Right renal cortex interstitium (tissue), 3 donors: ENCODE results near the gene SERPINB1. TPM values are rescaled to one million over a fixed set of nuclear protein-coding genes. Genes with fewer than 3 reads are reported as not detected.
A peak's percentile ranks its signal among the peaks of the same experiment; 100 is the strongest.
"Not testable (repeated sequence)": the region's sequence is repeated elsewhere in the genome, so short reads cannot be mapped to it uniquely, and the experiment has no call there.

Experiments
- DNase-seq, 3 donors: peaks; one replicate each; pipeline ENCODE4 v3.0.0-alpha.2; 2013; ENCODE audit warnings: low read depth in 3 of 3, low spot score in 2 of 3
- polyA plus RNA-seq, 3 donors: library from polyadenylated mRNA; unstranded; fragments of 120-200 nt; gene quantifications; one replicate each; pipeline ENCODE4 v1.2.1, GENCODE V29; 2013; ENCODE audit not compliant: insufficient read length in 3 of 3

The SERPINB1 gene
- polyA plus RNA-seq, 3 donors, result 19.5 to 21.8 (median 21.4) TPM

DNA sequence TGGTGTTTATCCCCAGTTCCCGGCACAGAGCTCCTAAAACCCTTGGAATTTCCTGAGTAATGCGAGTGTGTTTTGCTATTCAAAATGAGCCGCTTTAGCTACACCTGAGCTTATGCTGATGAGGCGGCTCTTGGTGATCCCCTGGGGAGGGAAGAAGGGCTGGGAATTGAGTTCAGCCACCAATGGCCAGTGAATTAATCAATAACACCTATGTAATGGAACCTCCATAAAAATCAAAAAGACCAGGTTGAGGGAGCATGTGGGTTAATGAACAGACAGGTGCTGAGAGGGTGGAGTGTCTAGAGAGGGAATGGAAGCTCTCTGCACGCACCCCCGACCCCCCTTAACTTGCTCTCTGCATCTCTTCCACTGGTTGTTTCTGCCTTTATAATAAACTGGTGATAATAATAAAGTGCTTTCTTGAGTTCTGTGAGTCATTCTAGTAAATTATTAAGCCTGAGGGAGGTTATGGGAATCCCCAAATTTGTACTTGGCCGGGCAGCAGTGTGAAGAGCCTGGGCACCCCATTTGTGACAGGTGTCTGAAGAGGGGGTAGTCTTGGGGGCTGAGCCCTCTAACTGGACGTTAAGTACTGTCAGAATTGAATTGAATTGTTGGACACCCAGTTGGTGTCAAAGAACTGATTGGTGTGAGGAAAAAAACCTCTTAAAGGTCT is 24.6 kb upstream of the SERPINB1 start:
- no peak for DNase-seq

DNA sequence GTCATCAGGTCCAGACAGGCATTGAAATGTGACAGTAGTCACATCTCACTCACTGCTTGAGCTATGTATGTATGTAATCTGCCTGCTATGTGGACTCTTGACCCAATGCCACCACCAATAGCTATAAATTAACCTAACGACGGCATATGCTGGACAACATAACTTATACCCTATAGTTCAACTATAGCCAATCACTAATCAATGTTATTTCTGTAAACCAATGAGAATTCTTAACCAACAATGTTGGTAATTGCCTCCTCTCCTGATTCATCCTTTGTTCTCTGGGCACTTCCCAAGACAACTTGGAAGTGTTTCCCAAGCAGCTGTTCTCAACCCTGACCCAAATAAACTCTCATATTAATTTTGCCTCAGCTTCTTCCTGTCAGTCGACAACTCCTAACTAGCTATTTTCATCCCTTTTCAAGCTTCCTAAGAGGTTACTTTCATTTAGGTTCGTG is 24.1 kb upstream of the SERPINB1 start:
- no peak for DNase-seq

DNA sequence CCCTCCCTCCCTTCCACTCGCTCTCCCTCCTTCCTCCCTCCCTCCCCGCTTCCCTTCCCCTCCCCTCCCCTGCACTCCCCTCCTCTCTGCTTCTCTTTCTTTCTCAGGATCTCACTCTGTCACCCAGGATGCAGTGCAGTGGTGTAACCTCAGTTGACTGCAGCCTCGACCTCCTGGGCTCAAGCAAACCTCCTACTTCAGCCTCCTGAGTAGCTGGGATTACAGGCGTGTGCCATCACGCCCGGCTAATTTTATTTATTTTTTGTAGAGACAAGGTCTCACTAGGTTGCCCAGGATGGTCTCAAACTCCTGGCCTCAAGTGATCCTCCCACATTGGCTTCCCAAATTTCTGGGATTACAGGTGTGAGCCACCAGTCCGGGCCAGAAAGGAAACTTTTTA is 23.6 kb upstream of the SERPINB1 start:
- DNase-seq, result no peak

DNA sequence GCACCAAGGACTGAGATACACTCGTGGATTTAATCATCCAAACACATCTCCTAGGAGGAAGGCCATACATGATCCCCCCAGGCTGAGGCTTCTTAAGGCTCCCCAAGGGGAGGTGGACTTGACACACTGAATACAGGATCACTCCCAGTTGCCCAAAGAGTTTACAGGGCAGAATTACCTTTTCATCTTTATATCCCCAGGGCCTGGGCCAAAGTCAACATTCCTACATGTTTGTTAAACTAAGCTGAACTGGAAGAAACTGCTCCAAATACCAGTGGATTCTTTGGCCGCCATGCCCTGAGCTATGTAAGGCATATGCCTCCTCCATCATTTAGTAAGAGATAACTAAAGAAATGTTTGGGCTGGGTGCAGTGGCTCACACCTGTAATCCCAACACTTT is 22.2 kb upstream of the SERPINB1 start:
- no peak for DNase-seq

DNA sequence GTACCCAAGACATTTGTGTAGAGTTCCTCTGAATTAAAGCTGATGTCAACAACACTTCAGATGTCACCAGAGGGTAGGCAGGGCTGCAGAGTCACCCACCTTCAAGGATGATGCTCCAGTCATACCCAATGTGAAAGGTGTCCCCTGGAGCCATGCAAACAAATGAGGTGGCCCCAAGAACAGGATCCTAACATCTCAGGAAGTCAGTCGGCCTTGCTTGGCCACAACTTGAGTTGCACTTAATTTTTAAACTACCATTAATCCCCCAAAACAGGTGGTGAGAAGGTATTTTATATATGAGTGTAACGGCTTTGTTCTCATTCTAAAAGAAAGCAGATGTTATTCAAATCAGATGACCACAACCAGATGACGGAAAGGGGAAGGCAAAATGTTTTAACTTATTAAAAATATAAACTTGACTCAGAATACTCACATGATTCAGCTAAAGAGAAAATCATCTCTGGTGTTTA is 21.1 kb upstream of the SERPINB1 start:
- DNase-seq, result no peak

DNA sequence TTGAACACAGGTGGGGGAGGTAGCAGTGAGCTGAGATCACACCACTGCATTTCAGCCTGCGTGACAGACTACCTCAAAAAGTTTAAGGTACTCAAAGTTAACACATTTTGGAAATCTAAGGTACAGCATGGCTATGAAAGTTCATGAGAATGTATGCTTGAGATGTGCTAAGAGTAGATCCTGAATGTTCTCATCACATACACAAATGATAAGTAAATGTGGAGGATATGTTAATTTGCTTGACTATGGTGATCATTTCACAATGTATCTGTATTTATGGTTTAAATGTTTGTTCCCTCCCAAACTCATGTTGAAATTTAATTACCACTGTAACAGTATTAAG is 20.1 kb upstream of the SERPINB1 start:
- DNase-seq, result no peak

DNA sequence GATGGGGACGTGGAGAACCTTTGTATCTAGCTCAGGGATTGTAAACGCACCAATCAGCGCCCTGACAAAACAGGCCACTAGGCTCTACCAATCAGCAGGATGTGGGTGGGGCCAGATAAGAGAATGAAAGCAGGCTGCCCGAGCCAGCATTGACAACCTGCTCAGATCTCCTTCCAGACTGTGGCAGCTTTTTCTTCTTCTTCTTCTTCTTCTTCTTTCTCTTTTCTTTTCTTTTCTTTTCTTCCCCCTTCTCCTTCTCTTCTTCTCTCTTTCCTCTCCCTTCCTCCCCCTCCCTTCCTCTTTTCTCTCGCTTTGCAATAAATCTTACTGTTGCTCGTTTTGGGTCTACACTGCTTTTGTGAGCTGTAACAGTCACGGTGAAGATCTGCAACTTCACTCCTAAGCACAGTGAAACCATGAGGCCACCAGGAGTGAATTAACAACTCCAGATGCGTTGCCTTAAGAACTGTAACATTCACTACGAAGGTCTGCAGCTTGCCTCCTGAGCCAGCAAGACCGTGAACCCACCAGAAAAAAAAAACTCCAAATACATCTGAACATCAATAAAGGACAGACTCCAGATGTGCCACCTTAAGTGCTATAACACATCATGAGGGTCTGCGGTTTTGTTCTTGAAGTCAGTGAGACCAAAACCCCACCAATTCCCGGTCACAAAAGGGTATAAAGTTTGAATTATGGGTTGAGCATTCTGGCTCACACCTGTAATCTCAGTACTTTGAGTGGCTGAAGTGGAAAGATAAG is 19.6 kb upstream of the SERPINB1 start:
- DNase-seq, result no peak

DNA sequence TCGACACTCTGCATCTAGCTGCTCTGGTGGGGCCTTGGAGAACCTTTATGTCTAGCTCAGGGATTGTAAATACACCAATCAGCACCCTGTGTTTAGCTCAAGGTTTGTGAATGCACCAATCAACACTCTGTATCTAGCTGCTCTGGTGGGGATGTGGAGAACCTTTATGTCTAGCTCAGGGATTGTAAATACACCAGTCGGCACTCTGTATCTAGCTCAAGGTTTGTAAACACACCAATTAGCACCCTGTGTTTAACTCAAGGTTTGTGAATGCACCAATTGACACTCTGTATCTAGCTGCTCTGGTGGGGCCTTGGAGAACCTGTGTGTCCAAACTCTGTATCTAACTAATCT is 19.0 kb upstream of the SERPINB1 start:
- DNase-seq, result not testable (repeated sequence)

DNA sequence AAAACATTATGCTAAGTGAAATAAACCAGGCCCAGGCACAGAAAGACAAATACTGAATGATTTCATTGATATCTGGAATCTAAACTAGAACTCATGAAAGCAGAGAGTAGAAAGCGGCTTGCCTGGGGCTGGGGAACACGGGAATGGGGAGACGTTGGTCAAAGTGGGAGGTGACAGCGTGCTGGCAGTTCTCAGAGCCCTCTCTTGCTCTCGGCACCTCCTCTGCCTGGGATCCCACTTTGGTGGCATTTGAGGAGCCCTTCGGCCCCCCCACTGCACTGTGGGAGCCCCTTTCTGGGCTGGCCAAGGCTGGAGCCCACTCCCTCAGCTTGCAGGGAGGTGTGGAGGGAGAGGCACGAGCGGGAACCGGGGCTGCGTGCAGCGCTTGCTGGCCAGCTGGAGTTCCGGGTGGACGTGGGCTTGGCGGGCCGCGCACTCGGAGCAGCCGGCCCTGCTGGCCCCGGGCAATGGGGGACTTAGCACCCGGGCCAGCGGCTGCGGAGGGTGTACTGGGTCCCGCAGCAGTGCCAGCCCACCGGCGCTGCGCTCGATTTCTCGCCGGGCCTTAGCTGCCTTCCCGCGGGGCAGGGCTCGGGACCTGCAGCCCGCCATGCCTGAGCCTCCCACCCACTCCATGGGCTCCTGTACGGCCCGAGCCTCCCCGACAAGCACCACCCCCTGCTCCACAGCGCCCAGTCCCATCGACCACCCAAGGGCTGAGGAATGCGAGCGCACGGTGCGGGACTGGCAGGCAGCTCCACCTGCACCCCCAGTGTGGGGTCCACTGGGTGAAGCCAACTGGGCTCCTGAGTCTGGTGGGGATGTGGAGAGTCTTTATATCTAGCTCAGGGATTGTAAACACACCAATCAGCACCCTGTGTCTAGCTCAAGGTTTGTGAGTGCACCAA is 18.4 kb upstream of the SERPINB1 start:
- DNase-seq, result not testable (repeated sequence)

DNA sequence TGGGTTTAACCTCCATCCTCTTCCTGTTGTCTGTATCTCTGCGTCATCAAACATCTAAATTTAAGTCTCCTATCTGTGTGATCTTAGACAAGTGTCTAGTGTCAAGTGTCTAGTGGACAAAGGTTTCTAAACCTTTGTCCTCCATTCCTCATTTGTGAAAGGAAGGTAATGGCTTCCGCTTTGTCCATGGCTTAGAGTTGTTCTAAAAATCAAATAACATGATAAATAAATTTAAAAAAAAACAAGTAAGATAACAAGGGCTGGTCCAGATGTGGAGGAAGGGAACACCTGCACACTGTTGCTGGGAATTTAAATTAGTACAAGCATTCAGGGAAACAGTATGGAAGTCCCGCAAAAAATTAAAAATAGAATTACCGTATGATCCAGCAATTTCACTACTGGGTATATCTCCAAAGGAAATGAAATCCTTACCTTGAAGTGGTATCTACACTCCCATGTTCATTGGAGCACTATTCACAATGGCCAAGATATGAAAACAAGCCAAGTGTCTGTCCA is 17.6 kb upstream of the SERPINB1 start:
- no peak for DNase-seq

DNA sequence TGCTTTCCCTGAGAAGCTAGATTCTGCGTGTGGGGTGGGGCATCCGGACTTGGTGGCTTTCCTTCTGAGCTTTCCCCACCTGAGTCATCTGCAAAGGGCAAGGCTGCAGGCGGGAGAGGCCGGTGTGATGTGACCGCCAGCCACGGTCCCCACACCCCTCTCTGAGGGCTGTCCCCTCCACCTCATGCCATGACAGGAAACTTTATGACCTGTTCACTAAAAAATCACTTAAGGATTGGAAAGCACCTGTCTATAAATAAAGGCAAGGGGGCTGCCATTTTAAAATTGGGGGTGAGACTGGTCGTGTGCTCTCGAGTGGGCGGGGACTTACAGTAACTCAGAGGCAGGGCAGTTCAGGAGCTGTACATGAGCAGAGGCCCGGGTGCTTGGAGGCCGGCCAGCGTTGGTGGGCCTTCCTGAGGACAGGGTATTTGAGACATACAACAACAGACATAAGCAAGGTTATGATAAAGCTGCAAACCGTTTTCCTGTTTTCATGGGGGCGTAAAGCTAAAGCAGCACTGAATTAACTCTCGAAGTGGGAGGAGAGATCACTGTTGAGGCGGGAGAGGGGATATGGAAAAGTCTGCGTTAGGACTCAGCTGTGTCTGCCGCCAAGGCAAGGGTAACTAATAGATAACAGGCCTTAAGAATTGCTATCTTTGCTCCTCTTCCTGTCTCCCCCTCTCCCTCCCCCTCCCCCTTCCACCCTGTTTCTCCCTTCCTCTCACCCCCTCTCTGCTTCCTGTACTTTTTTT is 16.1 kb upstream of the SERPINB1 start:
- no peak for DNase-seq

DNA sequence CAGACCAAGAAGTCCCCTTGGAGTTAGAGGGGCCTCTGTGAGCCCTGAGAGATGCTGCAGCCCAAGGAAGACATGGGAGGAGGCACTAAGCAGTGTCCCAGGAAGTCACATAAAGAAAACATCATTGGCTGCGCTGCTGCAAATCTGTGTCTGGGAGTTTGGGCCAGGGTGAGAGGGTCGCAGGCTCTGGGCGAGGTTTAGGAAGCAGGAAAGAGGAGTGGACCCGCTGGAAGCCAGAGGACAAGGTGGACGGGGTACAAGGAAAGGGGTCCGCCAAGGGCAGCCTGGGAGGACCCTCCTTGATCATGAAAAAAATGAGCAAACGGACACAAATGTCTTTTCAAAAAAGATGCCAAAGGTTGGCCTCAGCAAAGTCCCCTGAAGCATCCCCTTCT is 15.5 kb upstream of the SERPINB1 start:
- DNase-seq, result no peak

DNA sequence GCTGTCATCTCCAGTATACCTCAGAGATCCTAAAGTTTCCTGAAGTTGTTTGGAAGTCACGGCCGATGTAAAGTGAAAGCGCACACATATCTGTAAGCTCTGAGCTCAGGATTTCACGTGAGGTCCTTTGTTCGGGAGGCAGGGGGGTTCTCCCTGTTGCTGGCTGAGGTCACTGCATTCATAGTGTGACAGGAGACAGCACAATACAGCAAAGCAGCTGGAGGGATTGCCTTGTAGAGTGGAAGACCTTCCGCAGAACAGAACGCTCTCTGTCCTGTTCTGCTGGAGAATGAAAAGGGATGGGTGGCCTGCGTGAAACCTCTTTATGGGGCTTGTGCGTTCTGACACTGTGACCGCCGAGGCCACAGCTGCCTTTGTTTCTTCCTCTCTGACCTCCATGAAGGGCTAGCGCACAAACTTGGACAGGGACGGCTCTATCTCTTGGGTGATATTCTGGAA is 13.4 kb upstream of the SERPINB1 start:
- DNase-seq, result no peak

DNA sequence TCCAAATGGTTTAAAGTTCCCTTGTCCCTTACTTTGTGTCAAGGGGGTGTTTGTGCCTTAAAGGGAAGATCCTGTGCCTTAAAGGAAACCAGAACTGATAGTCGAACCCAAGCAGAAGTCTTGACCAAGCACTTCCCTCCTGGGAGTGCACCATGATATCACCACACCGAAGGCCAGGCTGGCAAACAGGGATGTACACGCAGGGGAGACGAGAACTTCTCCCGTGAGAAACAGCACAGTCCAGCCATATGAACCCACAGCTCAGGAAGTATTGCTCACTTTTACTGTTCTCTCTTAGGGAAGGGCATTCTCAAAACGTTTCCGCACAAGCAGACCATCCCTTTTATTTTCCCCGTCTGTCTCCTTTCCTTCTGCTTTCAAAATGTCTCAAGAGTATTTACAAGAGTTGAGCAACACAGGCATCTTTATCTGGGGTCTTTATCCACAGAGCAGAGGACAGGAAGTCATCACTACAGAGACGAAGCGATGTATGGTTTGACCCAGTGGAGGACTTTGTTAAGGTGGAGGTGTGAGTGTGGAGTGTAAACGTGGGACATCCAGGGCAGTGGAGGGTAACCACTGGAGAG is 12.8 kb upstream of the SERPINB1 start:
- no peak for DNase-seq

DNA sequence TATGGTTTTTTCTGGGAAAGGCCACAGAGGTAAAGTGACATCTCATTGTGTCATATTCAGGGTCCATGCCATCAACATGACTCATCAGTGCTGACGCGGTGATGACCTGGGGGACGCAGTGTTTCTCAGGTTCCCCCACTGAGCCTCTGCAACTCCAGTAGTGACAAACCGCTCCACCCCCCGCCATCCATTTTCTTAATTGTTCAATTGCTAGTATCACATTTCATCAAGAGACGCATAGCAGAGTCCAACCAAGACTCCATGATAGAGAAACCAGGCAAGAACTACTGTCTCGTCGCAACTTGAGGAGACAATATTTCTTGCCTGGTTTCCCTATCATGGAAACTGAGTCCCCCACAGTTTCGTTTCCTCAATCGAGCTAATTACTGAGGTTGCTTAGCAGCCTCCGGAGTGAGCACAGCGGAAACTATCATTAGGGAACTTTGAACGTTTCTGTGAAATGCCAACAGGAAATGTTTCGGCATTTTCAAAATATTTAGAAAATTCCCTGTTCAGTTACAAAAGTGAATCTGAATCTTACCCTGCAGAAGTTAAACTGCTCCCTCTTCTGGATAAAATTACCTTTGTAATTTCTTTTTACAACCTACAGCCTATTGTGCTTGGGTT is 12.2 kb upstream of the SERPINB1 start:
- peak in 1 of 3 donors; percentile 67 for DNase-seq

DNA sequence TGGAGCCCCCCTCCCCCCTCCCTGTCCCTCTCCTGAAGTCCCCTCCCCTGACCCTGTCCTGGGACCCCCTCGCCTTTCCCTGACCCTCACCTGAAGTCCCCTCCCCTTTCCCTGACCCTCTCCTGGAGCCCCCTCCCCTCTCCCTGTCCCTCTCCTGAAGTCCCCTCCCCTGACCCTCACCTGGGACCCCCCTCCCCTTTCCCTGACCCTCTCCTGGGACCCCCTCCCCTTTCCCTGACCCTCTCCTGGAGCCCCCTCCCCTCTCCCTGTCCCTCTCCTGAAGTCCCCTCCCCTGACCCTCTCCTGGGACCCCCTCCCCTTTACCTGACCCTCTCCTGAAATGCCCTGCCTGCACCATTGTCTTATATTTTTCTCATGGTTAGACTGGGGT is 11.7 kb upstream of the SERPINB1 start:
- DNase-seq, result not testable (repeated sequence)

DNA sequence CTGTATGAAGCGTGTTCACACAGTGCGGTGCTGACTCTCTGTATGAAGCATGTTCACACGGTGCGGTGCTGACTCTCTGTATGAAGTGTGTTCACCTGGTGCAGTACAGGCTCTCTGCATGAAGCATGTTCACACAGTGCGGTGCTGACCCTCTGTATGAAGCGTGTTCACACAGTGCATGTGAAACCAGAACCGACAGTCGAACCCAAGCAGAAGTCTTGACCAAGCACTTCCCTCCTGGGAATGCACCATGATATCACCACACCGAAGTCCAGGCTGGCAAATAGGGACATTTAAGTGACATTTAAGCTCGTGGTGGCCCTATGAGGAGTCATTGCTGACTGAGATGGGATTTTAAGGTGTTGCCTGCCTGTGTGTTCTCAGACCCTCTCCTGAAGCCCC is 11.3 kb upstream of the SERPINB1 start:
- no peak for DNase-seq

DNA sequence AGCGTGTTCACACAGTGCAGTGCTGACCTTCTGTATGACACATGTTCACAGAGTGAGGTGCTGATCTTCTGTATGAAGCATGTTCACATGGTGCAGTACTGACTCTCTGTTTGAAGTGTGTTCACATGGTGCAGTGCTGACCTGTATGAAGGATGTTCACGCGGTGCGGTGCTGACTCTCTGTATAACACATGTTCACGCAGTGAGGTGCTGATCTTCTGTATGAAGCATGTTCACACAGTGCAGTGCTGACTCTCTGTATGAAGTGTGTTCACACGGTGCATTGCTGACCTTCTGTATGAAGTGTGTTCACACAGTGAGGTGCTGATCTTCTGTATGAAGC is 10.8 kb upstream of the SERPINB1 start:
- DNase-seq, result no peak

DNA sequence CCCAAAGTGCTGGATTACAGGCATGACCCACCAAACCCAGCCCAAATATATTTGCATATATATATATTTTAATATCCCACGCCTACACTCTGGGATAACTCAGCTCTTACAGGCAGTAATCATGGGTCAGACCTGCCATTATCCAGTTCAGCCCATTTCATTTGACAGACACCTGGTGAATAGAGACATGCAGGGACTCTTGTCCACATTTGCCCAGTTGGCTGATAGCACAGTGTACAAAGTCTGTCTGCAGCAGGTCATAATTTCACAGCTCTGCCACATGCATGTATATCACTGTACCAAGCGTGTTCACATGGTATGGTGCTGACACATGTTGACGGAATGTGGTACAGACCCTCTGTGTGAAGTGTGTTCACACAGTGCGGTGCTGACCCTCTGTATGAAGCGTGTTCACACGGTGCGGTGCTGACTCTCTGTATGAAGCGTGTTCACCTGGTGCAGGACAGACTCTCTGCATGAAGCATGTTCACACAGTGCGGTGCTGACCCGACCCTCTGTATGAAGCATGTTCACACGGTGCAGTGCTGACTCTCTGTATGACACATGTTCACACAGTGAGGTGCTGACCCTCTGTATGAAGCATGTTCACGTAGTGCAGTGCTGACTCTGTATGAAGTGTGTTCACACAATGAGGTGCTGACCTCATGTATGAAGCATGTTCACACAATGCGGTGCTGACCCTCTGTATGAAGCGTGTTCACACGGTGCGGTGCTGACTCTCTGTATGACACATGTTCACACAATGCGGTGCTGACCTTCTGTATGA is 10.3 kb upstream of the SERPINB1 start:
- DNase-seq, result no peak
